ENCODE measurements around the gene PRR7.
"Not testable (repeated sequence)": the region's sequence is repeated elsewhere in the genome, so short reads cannot be mapped to it uniquely, and the experiment has no call there.

PRR7 gene

GRCh38 chr5:177446200-177447065 is at the start of gene PRR7:
Gene PRR7 (plus strand): TSS chr5:177446814. CDS start chr5:177455068, 8,254 bp downstream.
- DNase-seq (ENCODE audit: low spot score): no peak

- no peak for DNase-seq (ENCODE audit: low spot score)
These were observed 48.7 kb upstream of the PRR7 start for GRCh38 chr5:177397875-177398390.

GRCh38 chr5:177399997-177400868 is 46.4 kb upstream of the PRR7 start, which contains the start of gene PFN3:
Gene PFN3 (minus strand): TSS chr5:177400661. CDS start chr5:177400576, 85 bp downstream.
- DNase-seq (ENCODE audit: low spot score): no peak

- no peak for DNase-seq (ENCODE audit: low spot score)
These were observed 44.2 kb upstream of the PRR7 start for GRCh38 chr5:177402271-177403043.

GRCh38 chr5:177403102-177403791 is 43.4 kb upstream of the PRR7 start:
- DNase-seq (ENCODE audit: low spot score): no peak

GRCh38 chr5:177403792-177404640 is 42.6 kb upstream of the PRR7 start:
- peak; percentile 81 for DNase-seq (ENCODE audit: low spot score)

GRCh38 chr5:177404641-177405179 is 41.9 kb upstream of the PRR7 start:
- no peak for DNase-seq (ENCODE audit: low spot score)

- no peak for DNase-seq (ENCODE audit: low spot score)
These were observed 41.3 kb upstream of the PRR7 start for GRCh38 chr5:177405312-177405711.

GRCh38 chr5:177405805-177406204 is 40.8 kb upstream of the PRR7 start:
- DNase-seq (ENCODE audit: low spot score): no peak

- no peak for DNase-seq (ENCODE audit: low spot score)
These were observed 37.4 kb upstream of the PRR7 start, which contains the start of gene F12 for GRCh38 chr5:177409043-177409801. Gene F12 (minus strand): TSS chr5:177409564. CDS start chr5:177409527, 37 bp downstream.

- no peak for DNase-seq (ENCODE audit: low spot score)
These were observed 36.0 kb upstream of the PRR7 start for GRCh38 chr5:177410575-177410974.

GRCh38 chr5:177412603-177413233 is 33.9 kb upstream of the PRR7 start:
- no peak for DNase-seq (ENCODE audit: low spot score)

- no peak for DNase-seq (ENCODE audit: low spot score)
These were observed 32.1 kb upstream of the PRR7 start for GRCh38 chr5:177414481-177414880.

- not testable (repeated sequence) for DNase-seq (ENCODE audit: low spot score)
These were observed 29.5 kb upstream of the PRR7 start for GRCh38 chr5:177417081-177417480.

GRCh38 chr5:177419046-177419445 is 27.6 kb upstream of the PRR7 start:
- DNase-seq (ENCODE audit: low spot score): no peak

GRCh38 chr5:177420472-177420871 is 26.1 kb upstream of the PRR7 start:
- DNase-seq (ENCODE audit: low spot score): not testable (repeated sequence)

- DNase-seq (ENCODE audit: low spot score): no peak
These were observed 25.4 kb upstream of the PRR7 start for GRCh38 chr5:177421062-177421798.

GRCh38 chr5:177423671-177424070 is 22.9 kb upstream of the PRR7 start:
- DNase-seq (ENCODE audit: low spot score): no peak

Data from left forelimb (tissue), 1 donor.